K562 (cell line): Measurements from ENCODE around the gene AMBRA1. TPM values are rescaled to one million over a fixed set of nuclear protein-coding genes. Genes with fewer than 3 reads are reported as not detected.
A peak's percentile ranks its signal among the peaks of the same experiment; 100 is the strongest.

Source experiments
- ARID1B ChIP-seq: fragments of 450-650 bp; IDR thresholded peaks from 2 replicates; pipeline ENCODE4 v1.6.1; 2016; ENCODE audit warnings: antibody characterized with exemption, mild to moderate bottlenecking, inconsistent platforms
- CC2D1A ChIP-seq: fragments of 450-650 bp; IDR thresholded peaks from 2 replicates; pipeline ENCODE4 v1.6.1; 2017; ENCODE audit warnings: mild to moderate bottlenecking
- CHD4 ChIP-seq: fragments of 200-600 bp; sonication (generic); IDR thresholded peaks from 3 replicates; pipeline ENCODE4 v1.6.1; 2012; ENCODE audit warnings: low read depth, mild to moderate bottlenecking, mixed read lengths, low read length, inconsistent platforms; ENCODE audit not compliant: insufficient read depth, insufficient replicate concordance, poor library complexity, severe bottlenecking
- FOS ChIP-seq: IDR thresholded peaks from 3 replicates; pipeline ENCODE4 v1.6.1; 2011; ENCODE audit not compliant: insufficient read length; ENCODE audit errors: extremely low read depth
- GABPB1 ChIP-seq: sonication (generic); formaldehyde crosslinking; IDR thresholded peaks from 2 replicates; pipeline ENCODE4 v1.8.0; 2022; ENCODE audit warnings: mild to moderate bottlenecking, missing genetic modification reagents
- HDAC3 ChIP-seq: fragments of 450-650 bp; IDR thresholded peaks from 2 replicates; pipeline ENCODE4 v1.6.1; 2018; ENCODE audit warnings: borderline replicate concordance, mild to moderate bottlenecking, moderate library complexity; ENCODE audit not compliant: partially characterized antibody
- MYNN ChIP-seq, 2 experiments: sonication (generic); formaldehyde crosslinking in 1 of 2; IDR thresholded peaks; 2 replicates each; pipeline versions ENCODE4 v1.5.0 to v1.6.1; 2016 to 2020; ENCODE audit warnings: antibody characterized with exemption in 1 of 2, missing genetic modification reagents in 1 of 2
- POLR2AphosphoS5 ChIP-seq: IDR thresholded peaks from 2 replicates; pipeline ENCODE4 v1.6.1; 2011; ENCODE audit warnings: mild to moderate bottlenecking, low read depth, low read length, moderate library complexity; ENCODE audit not compliant: control insufficient read depth, insufficient read depth
- TGIF2 ChIP-seq: sonication (generic); formaldehyde crosslinking; IDR thresholded peaks from 2 replicates; pipeline ENCODE4 v1.8.1; 2022; ENCODE audit warnings: mild to moderate bottlenecking, missing genetic modification reagents, moderate library complexity
- THAP7 ChIP-seq: fragments of 250-450 bp; sonication (Bioruptor Pico); IDR thresholded peaks from 2 replicates; pipeline ENCODE4 v1.5.0; 2021
- ZFP30 ChIP-seq: fragments of 250-450 bp; sonication (Bioruptor Pico); IDR thresholded peaks from 2 replicates; pipeline ENCODE4 v1.8.0; 2022; ENCODE audit warnings: moderate library complexity, mild to moderate bottlenecking, inconsistent platforms, borderline replicate concordance
- ZNF282 ChIP-seq: sonication (generic); formaldehyde crosslinking; IDR thresholded peaks from 2 replicates; pipeline ENCODE4 v1.8.1; 2023; ENCODE audit warnings: missing genetic modification reagents
- polyA plus RNA-seq, 8 experiments: library from polyadenylated mRNA; depleted of rRNA in 4 of 8; stranded (reverse) in 5 of 8; unstranded in 3 of 8; fragments of >200 nt; fragmentation: Nextera tagmentation in 2 of 8; fragmentation: Illumina TruSeq in 1 of 8; extraction: Ambion mirVana in 2 of 8; extraction: Trizol in 1 of 8; gene quantifications; 2 replicates each; pipeline versions ENCODE4 v1.2.1 to v1.2.3, GENCODE V29; 2011 to 2014; ENCODE audit warnings: inconsistent platforms in 1 of 8, missing spikeins in 1 of 8
- total RNA-seq, 7 experiments: library from RNA; depleted of rRNA in 6 of 7; stranded (reverse); fragments of >200 nt in 6 of 7; fragmentation: Illumina TruSeq in 2 of 7; extraction: Trizol in 2 of 7; gene quantifications; 2 replicates each; pipeline versions ENCODE4 v1.2.1 to v1.2.3, GENCODE V29; 2011 to 2021; ENCODE audit warnings: low replicate concordance in 1 of 7
- TF ChIP-seq, protein P1 (sequence below): sonication (generic); formaldehyde crosslinking; IDR thresholded peaks from 2 replicates; pipeline ENCODE4 v1.8.0; 2022; ENCODE audit warnings: mild to moderate bottlenecking, missing genetic modification reagents
- TF ChIP-seq, protein P2 (sequence below): sonication (generic); formaldehyde crosslinking; IDR thresholded peaks from 2 replicates; pipeline ENCODE4 v1.8.1; 2023; ENCODE audit warnings: missing genetic modification reagents, mild to moderate bottlenecking, borderline replicate concordance

Gene AMBRA1
- total and polyA plus RNA-seq, 9 of the 15 experiments (the other 6 are each of a cell fraction or from before 2014, with no cell fraction given), result 0.15 to 24.5 (median 13.0) TPM

DNA sequence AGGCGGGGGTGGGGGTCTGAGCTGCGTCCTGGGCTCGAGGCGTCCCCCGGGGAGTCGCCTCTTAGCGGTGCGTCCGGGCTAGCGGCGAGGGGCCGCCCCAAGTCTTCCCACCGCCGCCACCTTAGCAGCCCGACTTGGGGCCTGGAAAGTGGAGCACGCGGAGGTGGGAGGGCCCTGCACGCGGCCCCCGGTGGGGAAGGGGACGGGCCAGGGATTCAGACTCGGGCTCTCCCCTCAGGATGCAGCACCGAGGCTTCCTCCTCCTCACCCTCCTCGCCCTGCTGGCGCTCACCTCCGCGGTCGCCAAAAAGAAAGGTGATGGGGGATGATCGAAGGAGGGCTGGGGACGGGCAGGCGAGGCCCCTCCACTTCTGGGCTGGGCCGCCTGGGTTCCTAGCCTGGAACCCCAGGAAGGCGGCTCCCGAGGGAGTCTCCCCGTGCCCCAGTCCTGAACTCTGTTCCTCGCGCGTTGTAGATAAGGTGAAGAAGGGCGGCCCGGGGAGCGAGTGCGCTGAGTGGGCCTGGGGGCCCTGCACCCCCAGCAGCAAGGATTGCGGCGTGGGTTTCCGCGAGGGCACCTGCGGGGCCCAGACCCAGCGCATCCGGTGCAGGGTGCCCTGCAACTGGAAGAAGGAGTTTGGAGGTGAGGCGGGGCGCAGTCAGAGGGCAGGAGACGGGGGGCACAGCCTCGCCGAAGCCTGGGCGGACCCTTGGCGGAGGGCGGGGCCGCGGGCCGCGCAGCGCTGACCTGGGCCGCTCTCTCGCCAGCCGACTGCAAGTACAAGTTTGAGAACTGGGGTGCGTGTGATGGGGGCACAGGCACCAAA is 211.8 kb downstream of the AMBRA1 start (continued):
- TF ChIP-seq THAP7 (no peak), CHD4 (no peak), GABPB1 (CRISPR knock-in tag) (peak; percentile 68), POLR2AphosphoS5 (peak; percentile 1; the same call in 1 of the 2 replicates), MYNN (IDR thresholded peaks at IDR 0.05) (no peak), MYNN (CRISPR knock-in tag; IDR thresholded peaks at IDR 0.05) (no peak), FOS (no peak), HDAC3 (no peak), ARID1B (peak; percentile 50), ZNF282 (CRISPR knock-in tag) (no peak), ZFP30 (no peak), CC2D1A (no peak), TGIF2 (no peak)
- TF ChIP-seq, protein P1, sequence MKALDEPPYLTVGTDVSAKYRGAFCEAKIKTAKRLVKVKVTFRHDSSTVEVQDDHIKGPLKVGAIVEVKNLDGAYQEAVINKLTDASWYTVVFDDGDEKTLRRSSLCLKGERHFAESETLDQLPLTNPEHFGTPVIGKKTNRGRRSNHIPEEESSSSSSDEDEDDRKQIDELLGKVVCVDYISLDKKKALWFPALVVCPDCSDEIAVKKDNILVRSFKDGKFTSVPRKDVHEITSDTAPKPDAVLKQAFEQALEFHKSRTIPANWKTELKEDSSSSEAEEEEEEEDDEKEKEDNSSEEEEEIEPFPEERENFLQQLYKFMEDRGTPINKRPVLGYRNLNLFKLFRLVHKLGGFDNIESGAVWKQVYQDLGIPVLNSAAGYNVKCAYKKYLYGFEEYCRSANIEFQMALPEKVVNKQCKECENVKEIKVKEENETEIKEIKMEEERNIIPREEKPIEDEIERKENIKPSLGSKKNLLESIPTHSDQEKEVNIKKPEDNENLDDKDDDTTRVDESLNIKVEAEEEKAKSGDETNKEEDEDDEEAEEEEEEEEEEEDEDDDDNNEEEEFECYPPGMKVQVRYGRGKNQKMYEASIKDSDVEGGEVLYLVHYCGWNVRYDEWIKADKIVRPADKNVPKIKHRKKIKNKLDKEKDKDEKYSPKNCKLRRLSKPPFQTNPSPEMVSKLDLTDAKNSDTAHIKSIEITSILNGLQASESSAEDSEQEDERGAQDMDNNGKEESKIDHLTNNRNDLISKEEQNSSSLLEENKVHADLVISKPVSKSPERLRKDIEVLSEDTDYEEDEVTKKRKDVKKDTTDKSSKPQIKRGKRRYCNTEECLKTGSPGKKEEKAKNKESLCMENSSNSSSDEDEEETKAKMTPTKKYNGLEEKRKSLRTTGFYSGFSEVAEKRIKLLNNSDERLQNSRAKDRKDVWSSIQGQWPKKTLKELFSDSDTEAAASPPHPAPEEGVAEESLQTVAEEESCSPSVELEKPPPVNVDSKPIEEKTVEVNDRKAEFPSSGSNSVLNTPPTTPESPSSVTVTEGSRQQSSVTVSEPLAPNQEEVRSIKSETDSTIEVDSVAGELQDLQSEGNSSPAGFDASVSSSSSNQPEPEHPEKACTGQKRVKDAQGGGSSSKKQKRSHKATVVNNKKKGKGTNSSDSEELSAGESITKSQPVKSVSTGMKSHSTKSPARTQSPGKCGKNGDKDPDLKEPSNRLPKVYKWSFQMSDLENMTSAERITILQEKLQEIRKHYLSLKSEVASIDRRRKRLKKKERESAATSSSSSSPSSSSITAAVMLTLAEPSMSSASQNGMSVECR (CRISPR knock-in tag), result no peak
- TF ChIP-seq, protein P2, sequence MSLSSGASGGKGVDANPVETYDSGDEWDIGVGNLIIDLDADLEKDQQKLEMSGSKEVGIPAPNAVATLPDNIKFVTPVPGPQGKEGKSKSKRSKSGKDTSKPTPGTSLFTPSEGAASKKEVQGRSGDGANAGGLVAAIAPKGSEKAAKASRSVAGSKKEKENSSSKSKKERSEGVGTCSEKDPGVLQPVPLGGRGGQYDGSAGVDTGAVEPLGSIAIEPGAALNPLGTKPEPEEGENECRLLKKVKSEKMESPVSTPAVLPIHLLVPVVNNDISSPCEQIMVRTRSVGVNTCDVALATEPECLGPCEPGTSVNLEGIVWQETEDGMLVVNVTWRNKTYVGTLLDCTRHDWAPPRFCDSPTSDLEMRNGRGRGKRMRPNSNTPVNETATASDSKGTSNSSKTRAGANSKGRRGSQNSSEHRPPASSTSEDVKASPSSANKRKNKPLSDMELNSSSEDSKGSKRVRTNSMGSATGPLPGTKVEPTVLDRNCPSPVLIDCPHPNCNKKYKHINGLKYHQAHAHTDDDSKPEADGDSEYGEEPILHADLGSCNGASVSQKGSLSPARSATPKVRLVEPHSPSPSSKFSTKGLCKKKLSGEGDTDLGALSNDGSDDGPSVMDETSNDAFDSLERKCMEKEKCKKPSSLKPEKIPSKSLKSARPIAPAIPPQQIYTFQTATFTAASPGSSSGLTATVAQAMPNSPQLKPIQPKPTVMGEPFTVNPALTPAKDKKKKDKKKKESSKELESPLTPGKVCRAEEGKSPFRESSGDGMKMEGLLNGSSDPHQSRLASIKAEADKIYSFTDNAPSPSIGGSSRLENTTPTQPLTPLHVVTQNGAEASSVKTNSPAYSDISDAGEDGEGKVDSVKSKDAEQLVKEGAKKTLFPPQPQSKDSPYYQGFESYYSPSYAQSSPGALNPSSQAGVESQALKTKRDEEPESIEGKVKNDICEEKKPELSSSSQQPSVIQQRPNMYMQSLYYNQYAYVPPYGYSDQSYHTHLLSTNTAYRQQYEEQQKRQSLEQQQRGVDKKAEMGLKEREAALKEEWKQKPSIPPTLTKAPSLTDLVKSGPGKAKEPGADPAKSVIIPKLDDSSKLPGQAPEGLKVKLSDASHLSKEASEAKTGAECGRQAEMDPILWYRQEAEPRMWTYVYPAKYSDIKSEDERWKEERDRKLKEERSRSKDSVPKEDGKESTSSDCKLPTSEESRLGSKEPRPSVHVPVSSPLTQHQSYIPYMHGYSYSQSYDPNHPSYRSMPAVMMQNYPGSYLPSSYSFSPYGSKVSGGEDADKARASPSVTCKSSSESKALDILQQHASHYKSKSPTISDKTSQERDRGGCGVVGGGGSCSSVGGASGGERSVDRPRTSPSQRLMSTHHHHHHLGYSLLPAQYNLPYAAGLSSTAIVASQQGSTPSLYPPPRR, result no peak
